Panc1 (cell line): ENCODE measurements around the gene LDLR. TPM values are rescaled to one million over a fixed set of nuclear protein-coding genes. Genes with fewer than 3 reads are reported as not detected.

Experiments
- ATAC-seq: fragments of 200-7000 bp; cut with Tn5 transposase; 2 replicates; pipeline ENCODE4 v1.9.1; 2020; ENCODE audit warnings: mild to moderate bottlenecking, moderate library complexity
- BruUV-seq: library from RNA; stranded (reverse); fragments of 400-500 nt; replicated peaks from 2 replicates; lab custom pipeline; 2021; lab: Mats Ljungman, UMichigan
- CTCF ChIA-PET: fragments of 300-600 bp; sonication (Branson Sonifier 250); formaldehyde crosslinking; loops from one replicate; lab custom pipeline; 2022; ENCODE audit warnings: antibody characterized with exemption; lab: Charles Lee
- POLR2A ChIA-PET: fragments of 300-600 bp; sonication (Branson Sonifier 250); formaldehyde crosslinking; loops from one replicate; lab custom pipeline; 2022; ENCODE audit warnings: antibody characterized with exemption; lab: Charles Lee
- DNase-seq: peaks from one replicate; pipeline ENCODE4 v3.0.0-alpha.2; 2010; ENCODE audit warnings: low read depth, low spot score
- H3K27ac ChIP-seq: 2 replicates; pipeline ENCODE4 v1.5.1; 2011; ENCODE audit warnings: mild to moderate bottlenecking, low read length, inconsistent platforms
- H3K27me3 ChIP-seq: fragments of 200-500 bp; sonication (Bioruptor generic); 2 replicates; pipeline ENCODE4 v1.6.0; 2014; ENCODE audit warnings: low read length, inconsistent platforms; ENCODE audit not compliant: control insufficient read depth, insufficient read depth
- H3K36me3 ChIP-seq: fragments of 200-500 bp; sonication (Bioruptor generic); 2 replicates; pipeline ENCODE4 v1.5.1; 2014; ENCODE audit warnings: inconsistent platforms, mild to moderate bottlenecking, low read length, moderate library complexity; ENCODE audit not compliant: control insufficient read depth, insufficient read depth
- H3K4me1 ChIP-seq: 2 replicates; pipeline ENCODE4 v1.5.1; 2011; ENCODE audit warnings: inconsistent platforms, mild to moderate bottlenecking, low read length, moderate library complexity; ENCODE audit not compliant: control insufficient read depth, insufficient read depth
- H3K4me3 ChIP-seq, 2 experiments: 2 replicates each; pipeline ENCODE4 v1.5.1; 2011 to 2012; ENCODE audit warnings: low read depth in 2 of 2, low read length in 2 of 2, mild to moderate bottlenecking in 2 of 2, inconsistent platforms in 1 of 2, moderate library complexity in 1 of 2
- H3K9me3 ChIP-seq: fragments of 200-500 bp; sonication (Bioruptor generic); 2 replicates; pipeline ENCODE4 v1.5.1; 2014; ENCODE audit warnings: low read depth, mild to moderate bottlenecking, inconsistent platforms, low read length, moderate library complexity; ENCODE audit not compliant: control insufficient read depth, insufficient read depth
- CTCF ChIP-seq: fragments of 450-650 bp; IDR thresholded peaks from 2 replicates; pipeline ENCODE4 v1.5.1; 2017; ENCODE audit warnings: mild to moderate bottlenecking
- POLR2AphosphoS5 ChIP-seq: IDR thresholded peaks from 2 replicates; pipeline ENCODE4 v1.6.1; 2012; ENCODE audit warnings: mild to moderate bottlenecking, low read depth, low read length, moderate library complexity
- REST ChIP-seq, 2 experiments: IDR thresholded peaks; 2 replicates each; pipeline ENCODE4 v1.6.1; 2011 to 2012; ENCODE audit warnings: low read depth in 2 of 2, control low read depth in 1 of 2, low read length in 1 of 2, mild to moderate bottlenecking in 1 of 2, moderate library complexity in 1 of 2; ENCODE audit not compliant: insufficient read depth in 1 of 2
- SIN3A ChIP-seq: IDR thresholded peaks from 2 replicates; pipeline ENCODE4 v1.6.1; 2012; ENCODE audit warnings: low read depth, mild to moderate bottlenecking, low read length, moderate library complexity, borderline replicate concordance; ENCODE audit not compliant: insufficient read depth
- TCF7L2 ChIP-seq: IDR thresholded peaks from 2 replicates; pipeline ENCODE4 v1.6.1; 2011; ENCODE audit warnings: mild to moderate bottlenecking, low read depth, low read length, inconsistent platforms
- in situ Hi-C: cut with HindIII; loops from 2 replicates; pipeline ENCODE4 v1.10.0; 2016; ENCODE audit warnings: low sequenced_read_pairs, low pct_unique_long_range_greater_than_20kb
- intact Hi-C: fragments of 100-400 bp; cut with micrococcal nuclease; formaldehyde crosslinking; loops from one replicate; pipeline ENCODE4 v1.10.0; 2022; ENCODE audit not compliant: unreplicated experiment
- total RNA-seq: library from RNA; stranded (reverse); gene quantifications from one replicate; pipeline ENCODE4 v1.2.1, GENCODE V29; 2021; ENCODE audit not compliant: unreplicated experiment

Gene LDLR
- total RNA-seq, 1 experiment from 2014 or later, result 203 TPM

- POLR2A ChIA-PET, result no interaction called here
- no TSS peak for BruUV-seq
Observed at GRCh38 chr19:11166281-11167142, 77.2 kb downstream of the LDLR start.

GRCh38 chr19:11168568-11168967 lies 79.3 kb downstream of the LDLR start:
- ATAC-seq (peak; percentile 92), DNase-seq (peak; percentile 86)
- no TSS peak for BruUV-seq
- Histone ChIP-seq H3K4me1 (no peaks in the 10 kb centered on the region), H3K9me3 (no peaks in the 10 kb centered on the region), H3K36me3 (0 out of 2 replicates have a peak, but pooled peaks cover under 1% of the 10 kb centered on the region), H3K27me3 (no peaks in the 10 kb centered on the region), H3K4me3 (no peak overlapping the region), H3K27ac (peak overlapping the region; percentile 19; the same call in 1 of the 2 replicates)
- ChIA-PET CTCF (no interaction called here), POLR2A (no interaction called here)
- intact Hi-C loops, result no loop called here
- in situ Hi-C loops, result no loop called here
- no peak for TF ChIP-seq POLR2AphosphoS5
- TF ChIP-seq TCF7L2, result no peak
- no peak for TF ChIP-seq SIN3A
- no peak for TF ChIP-seq CTCF

More at GRCh38 chr19:11166281-11167142, 77.2 kb downstream of the LDLR start:
- Histone ChIP-seq H3K4me1 (no peaks in the 10 kb centered on the region), H3K4me3 (no peak overlapping the region), H3K36me3 (no peaks in the 10 kb centered on the region), H3K27me3 (no peaks in the 10 kb centered on the region), H3K27ac (no peak overlapping the region), H3K9me3 (no peaks in the 10 kb centered on the region)
- ATAC-seq (no peak), DNase-seq (no peak)
- intact Hi-C loops (no loop called here), in situ Hi-C loops (no loop called here)
- TF ChIP-seq SIN3A (no peak), POLR2AphosphoS5 (no peak), CTCF (no peak), TCF7L2 (no peak), REST (IDR thresholded peaks at IDR 0.05; ENCODE audit: insufficient read depth in 1 of 2, low read depth in 2 of 2, low read length in 1 of 2) (no peak)
- CTCF ChIA-PET, result interaction anchor here (0.6 to 0.7 kb wide), 2 partner anchors 24 to 215 kb away, joined by 3 read pairs; no protein-coding TSS in a partner anchor
